CD14-positive monocyte (primary cell): Measurements from ENCODE around the gene GPR45. TPM values are rescaled to one million over a fixed set of nuclear protein-coding genes. Genes with fewer than 3 reads are reported as not detected.

Experiments used
- DNase-seq, 3 donors: peaks; one replicate each; pipeline ENCODE4 v3.0.0-alpha.2; 2011 to 2022
- H2AFZ ChIP-seq: 2 replicates; pipeline ENCODE4 v1.6.0; 2012; ENCODE audit warnings: mild to moderate bottlenecking, low read depth, low read length, inconsistent platforms; ENCODE audit not compliant: insufficient read depth, poor library complexity, severe bottlenecking
- H3K27ac ChIP-seq, 2 donors: 1 replicate in 1 of 2; 2 replicates in 1 of 2; pipeline ENCODE4 v1.5.1; 2012 to 2013; ENCODE audit warnings: low read length in 2 of 2, control low read depth in 1 of 2, inconsistent platforms in 1 of 2, low read depth in 1 of 2, mild to moderate bottlenecking in 1 of 2
- H3K27me3 ChIP-seq, 2 donors: one replicate each; pipeline versions ENCODE4 v1.6.0 to v1.6.1; 2011 to 2013; ENCODE audit warnings: low read length in 2 of 2; ENCODE audit not compliant: control insufficient read depth in 2 of 2, insufficient read depth in 2 of 2
- H3K36me3 ChIP-seq, 2 donors: replicated peaks in 1 of 2; 1 replicate in 1 of 2; 2 replicates in 1 of 2; pipeline versions ENCODE4 v1.5.1 to v1.6.1; 2012 to 2013; ENCODE audit warnings: low read length in 2 of 2, control low read depth in 1 of 2, inconsistent platforms in 1 of 2, mild to moderate bottlenecking in 1 of 2; ENCODE audit not compliant: insufficient read depth in 2 of 2, control insufficient read depth in 1 of 2
- H3K4me1 ChIP-seq, 2 donors: 1 replicate in 1 of 2; 2 replicates in 1 of 2; pipeline versions ENCODE4 v1.5.1 to v1.6.1; 2012 to 2013; ENCODE audit warnings: low read length in 2 of 2, control low read depth in 1 of 2, inconsistent platforms in 1 of 2, mild to moderate bottlenecking in 1 of 2, moderate library complexity in 1 of 2; ENCODE audit not compliant: insufficient read depth in 2 of 2, control insufficient read depth in 1 of 2
- H3K4me2 ChIP-seq: replicated peaks from 2 replicates; pipeline ENCODE3; 2012; ENCODE audit warnings: low read length, moderate library complexity, mild to moderate bottlenecking; ENCODE audit not compliant: poor library complexity, severe bottlenecking; ENCODE audit errors: extremely low read depth
- H3K4me3 ChIP-seq, 3 experiments: fragments of 200-600 bp in 1 of 3; sonication (generic) in 1 of 3; replicated peaks in 1 of 3; 1 replicate in 2 of 3; 2 replicates in 1 of 3; pipeline ENCODE4 v1.5.1; 2011 to 2013; ENCODE audit warnings: low read length in 3 of 3, mild to moderate bottlenecking in 3 of 3, control low read depth in 2 of 3, low read depth in 2 of 3, inconsistent platforms in 1 of 3, moderate library complexity in 1 of 3
- H3K79me2 ChIP-seq: 2 replicates; pipeline ENCODE4 v1.6.0; 2012; ENCODE audit warnings: mild to moderate bottlenecking, control low read depth, inconsistent platforms, low read length, moderate library complexity; ENCODE audit not compliant: insufficient read depth
- H3K9ac ChIP-seq: 2 replicates; pipeline ENCODE4 v1.6.0; 2017; ENCODE audit warnings: low read length, mild to moderate bottlenecking; ENCODE audit not compliant: insufficient read depth, poor library complexity, severe bottlenecking
- H3K9me3 ChIP-seq, 2 donors: replicated peaks in 1 of 2; 1 replicate in 1 of 2; 2 replicates in 1 of 2; pipeline versions ENCODE4 v1.5.1 to v1.6.1; 2012 to 2013; ENCODE audit warnings: low read length in 2 of 2, control low read depth in 1 of 2; ENCODE audit not compliant: control insufficient read depth in 1 of 2, insufficient read depth in 1 of 2
- H4K20me1 ChIP-seq: 2 replicates; pipeline ENCODE4 v1.6.0; 2012; ENCODE audit warnings: mild to moderate bottlenecking, low read length, control low read depth, moderate library complexity; ENCODE audit not compliant: insufficient read depth
- H3K27ac Mint-ChIP-seq, 7 donors: one replicate each; pipeline ENCODE4 v1.8.0; 2020; ENCODE audit warnings: mild to moderate bottlenecking in 7 of 7, mixed read lengths in 7 of 7, moderate library complexity in 6 of 7, inconsistent platforms in 2 of 7
- H3K27me3 Mint-ChIP-seq, 3 donors: one replicate each; pipeline ENCODE4 v1.8.0; 2021 to 2022; ENCODE audit warnings: low read depth in 3 of 3, mild to moderate bottlenecking in 3 of 3, mixed read lengths in 3 of 3, moderate library complexity in 3 of 3, inconsistent platforms in 1 of 3
- H3K36me3 Mint-ChIP-seq, 2 donors: one replicate each; pipeline ENCODE4 v1.8.0; 2020; ENCODE audit warnings: mixed read lengths in 2 of 2, inconsistent platforms in 1 of 2, mild to moderate bottlenecking in 1 of 2
- H3K4me1 Mint-ChIP-seq: one replicate; pipeline ENCODE4 v1.8.0; 2020; ENCODE audit warnings: mild to moderate bottlenecking, mixed read lengths
- H3K4me3 Mint-ChIP-seq, 2 donors: one replicate each; pipeline ENCODE4 v1.8.0; 2020; ENCODE audit warnings: mild to moderate bottlenecking in 2 of 2, mixed read lengths in 2 of 2, moderate library complexity in 1 of 2
- H3K9me3 Mint-ChIP-seq, 7 donors: one replicate each; pipeline ENCODE4 v1.8.0; 2020 to 2022; ENCODE audit warnings: mixed read lengths in 7 of 7, mild to moderate bottlenecking in 6 of 7, moderate library complexity in 6 of 7, inconsistent platforms in 2 of 7
- WGBS: methylation state at CpG from one replicate; pipeline ENCODE4 v1.1.5; 2013; ENCODE audit warnings: missing lambda C conversion rate; ENCODE audit not compliant: insufficient coverage; 5-methylcytosine and 5-hydroxymethylcytosine counted together
- intact Hi-C, 2 donors: fragments of 100-400 bp; cut with micrococcal nuclease; formaldehyde crosslinking; loops; one replicate each; pipeline versions ENCODE4 v1.15.0 to v1.15.1; 2023
- polyA plus RNA-seq, 3 donors: library from polyadenylated mRNA; depleted of rRNA in 1 of 3; unstranded in 2 of 3; stranded (reverse) in 1 of 3; fragments of 300-500 nt in 2 of 3; fragments of >200 nt in 1 of 3; fragmentation: Illumina TruSeq in 2 of 3; gene quantifications; 1 replicate in 2 of 3; 2 replicates in 1 of 3; pipeline ENCODE4 v1.2.3, GENCODE V29; 2012 to 2021
- TF ChIP-seq, protein P1 (sequence below): fragments of 200-600 bp; IDR thresholded peaks from one replicate; pipeline ENCODE4 v1.8.0; 2022; ENCODE audit warnings: antibody characterized with exemption, mild to moderate bottlenecking

Gene GPR45
- polyA plus RNA-seq, 3 donors, result not detected

GRCh38 chr2:105220604-105221003, 20.9 kb upstream of the GPR45 start:
- Histone ChIP-seq H3K9me3 (no peaks in the 10 kb centered on the region), H3K9ac (no peak overlapping the region), H3K4me1 (no peaks in the 10 kb centered on the region), H3K79me2 (no peaks in the 10 kb centered on the region), H4K20me1 (no peaks in the 10 kb centered on the region), H3K27ac (no peak overlapping the region), H3K4me3 (no peak overlapping the region), H3K36me3 (no peaks in the 10 kb centered on the region), H3K4me2 (no peak overlapping the region), H2AFZ (no peak overlapping the region), H3K27me3 (no peaks in the 10 kb centered on the region)
- intact Hi-C loops, result no loop called here
- Mint-ChIP-seq H3K27ac (no peak overlapping the region), H3K36me3 (no peaks in the 10 kb centered on the region), H3K4me3 (no peak overlapping the region), H3K9me3 (peaks cover 0 to 4% (median 0%) of the 10 kb centered on the region in 7 donors), H3K4me1 (no peaks in the 10 kb centered on the region), H3K27me3 (peaks cover 0 to 3% (median 2%) of the 10 kb centered on the region in 3 donors)
- no CpG with 5 or more reads among the region's 3 CpGs for WGBS
- TF ChIP-seq, protein P1, sequence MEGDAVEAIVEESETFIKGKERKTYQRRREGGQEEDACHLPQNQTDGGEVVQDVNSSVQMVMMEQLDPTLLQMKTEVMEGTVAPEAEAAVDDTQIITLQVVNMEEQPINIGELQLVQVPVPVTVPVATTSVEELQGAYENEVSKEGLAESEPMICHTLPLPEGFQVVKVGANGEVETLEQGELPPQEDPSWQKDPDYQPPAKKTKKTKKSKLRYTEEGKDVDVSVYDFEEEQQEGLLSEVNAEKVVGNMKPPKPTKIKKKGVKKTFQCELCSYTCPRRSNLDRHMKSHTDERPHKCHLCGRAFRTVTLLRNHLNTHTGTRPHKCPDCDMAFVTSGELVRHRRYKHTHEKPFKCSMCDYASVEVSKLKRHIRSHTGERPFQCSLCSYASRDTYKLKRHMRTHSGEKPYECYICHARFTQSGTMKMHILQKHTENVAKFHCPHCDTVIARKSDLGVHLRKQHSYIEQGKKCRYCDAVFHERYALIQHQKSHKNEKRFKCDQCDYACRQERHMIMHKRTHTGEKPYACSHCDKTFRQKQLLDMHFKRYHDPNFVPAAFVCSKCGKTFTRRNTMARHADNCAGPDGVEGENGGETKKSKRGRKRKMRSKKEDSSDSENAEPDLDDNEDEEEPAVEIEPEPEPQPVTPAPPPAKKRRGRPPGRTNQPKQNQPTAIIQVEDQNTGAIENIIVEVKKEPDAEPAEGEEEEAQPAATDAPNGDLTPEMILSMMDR, result no peak
- DNase-seq, result no peak

GRCh38 chr2:105224444-105224843, 17.1 kb upstream of the GPR45 start:
- no peaks in the 10 kb centered on the region for H3K79me2 ChIP-seq
- WGBS, result 89% methylated on average over 6 of the region's 9 CpGs
- TF ChIP-seq, protein P1, result no peak
- no peaks in the 10 kb centered on the region for H3K27me3 ChIP-seq
- H3K9me3 ChIP-seq, result no peaks in the 10 kb centered on the region
- intact Hi-C loops, result no loop called here
- no peaks in the 10 kb centered on the region for H3K4me1 Mint-ChIP-seq
- H3K27ac ChIP-seq, result no peak overlapping the region
- no peak overlapping the region for H2AFZ ChIP-seq
- H3K4me3 Mint-ChIP-seq, result no peak overlapping the region
- no peak overlapping the region for H3K27ac Mint-ChIP-seq
- no peak overlapping the region for H3K9ac ChIP-seq
- no peaks in the 10 kb centered on the region for H4K20me1 ChIP-seq
- H3K36me3 Mint-ChIP-seq, result no peaks in the 10 kb centered on the region
- no peak overlapping the region for H3K4me2 ChIP-seq
- H3K4me3 ChIP-seq, result no peak overlapping the region
- no peak for DNase-seq
- H3K4me1 ChIP-seq, result no peaks in the 10 kb centered on the region
- peaks cover 0 to 5% (median 3%) of the 10 kb centered on the region in 3 donors for H3K27me3 Mint-ChIP-seq
- H3K36me3 ChIP-seq, result no peaks in the 10 kb centered on the region
- H3K9me3 Mint-ChIP-seq, result peaks cover 0 to 2% (median 0%) of the 10 kb centered on the region in 7 donors
